HepG2 (cell line): ENCODE results near the gene APC2. TPM values are rescaled to one million over a fixed set of nuclear protein-coding genes. Genes with fewer than 3 reads are reported as not detected.

ENCODE experiments used
- ATAC-seq: fragments of 200-7000 bp; cut with Tn5 transposase; 3 replicates; pipeline ENCODE4 v1.9.1; 2020; ENCODE audit warnings: mild to moderate bottlenecking, moderate library complexity
- BruUV-seq: library from RNA; stranded (reverse); fragments of 400-500 nt; replicated peaks from 2 replicates; lab custom pipeline; 2021; lab: Mats Ljungman, UMichigan
- CTCF ChIA-PET: fragments of 300-600 bp; formaldehyde crosslinking; extraction: SDS; loops from one replicate; lab custom pipeline; 2021; ENCODE audit warnings: low total read pairs, inconsistent platforms, low intra/inter-chr PET ratio; lab: Yijun Ruan, JAX
- POLR2A ChIA-PET: fragments of 350-600 bp; sonication (Branson Sonifier 250); formaldehyde crosslinking; loops from one replicate; lab custom pipeline; 2020; ENCODE audit warnings: antibody characterized with exemption, inconsistent platforms; lab: Yijun Ruan, JAX
- DNase-seq: peaks from one replicate; pipeline ENCODE4 v3.0.0-alpha.2; 2015; ENCODE audit warnings: low spot score
- FAIRE-seq: peaks from 3 replicates; lab custom pipeline; 2011; peaks lifted over from hg19 to GRCh38; lab: Jason Lieb, UNC
- H2AFZ ChIP-seq: one replicate; pipeline ENCODE4 v1.6.1; 2011; ENCODE audit warnings: low read length, inconsistent platforms
- H3K27ac ChIP-seq: fragments of 300-600 bp; 3 replicates; pipeline ENCODE4 v1.8.0; 2011; ENCODE audit warnings: mixed run types, mild to moderate bottlenecking, mixed read lengths, low read length, inconsistent platforms; ENCODE audit not compliant: insufficient read depth; ENCODE audit errors: extremely low read length
- H3K27me3 ChIP-seq, 2 experiments: fragments of 200-600 bp in 1 of 2; 2 replicates in 1 of 2; 3 replicates in 1 of 2; pipeline versions ENCODE4 v1.6.0 to v1.8.0; 2011; ENCODE audit warnings: low read length in 2 of 2, mild to moderate bottlenecking in 2 of 2, moderate library complexity in 2 of 2, inconsistent platforms in 1 of 2; ENCODE audit not compliant: insufficient read depth in 2 of 2, control insufficient read depth in 1 of 2
- H3K36me3 ChIP-seq, 2 experiments: fragments of 200-600 bp in 1 of 2; replicated peaks in 1 of 2; 2 replicates in 1 of 2; 3 replicates in 1 of 2; pipeline versions ENCODE4 v1.5.1 to v1.8.0; 2011; ENCODE audit warnings: low read length in 2 of 2, inconsistent platforms in 1 of 2; ENCODE audit not compliant: insufficient read depth in 2 of 2, control insufficient read depth in 1 of 2
- H3K4me1 ChIP-seq: 2 replicates; pipeline ENCODE4 v1.5.1; 2012; ENCODE audit warnings: low read length, inconsistent platforms; ENCODE audit not compliant: insufficient read depth
- H3K4me2 ChIP-seq: 2 replicates; pipeline ENCODE4 v1.6.0; 2011; ENCODE audit warnings: low read depth, low read length, inconsistent platforms
- H3K4me3 ChIP-seq, 3 experiments: fragments of 200-600 bp in 1 of 3; sonication (generic), shearing (Covaris generic) in 1 of 3; replicated peaks in 1 of 3; 2 replicates each; pipeline ENCODE4 v1.5.1; 2011 to 2016; ENCODE audit warnings: low read length in 3 of 3, inconsistent platforms in 2 of 3, low read depth in 2 of 3, mild to moderate bottlenecking in 2 of 3, control low read depth in 1 of 3, mixed read lengths in 1 of 3; ENCODE audit not compliant: insufficient read depth in 1 of 3
- H3K79me2 ChIP-seq: one replicate; pipeline ENCODE4 v1.6.1; 2011; ENCODE audit warnings: low read length, inconsistent platforms; ENCODE audit not compliant: insufficient read depth
- H3K9ac ChIP-seq: 2 replicates; pipeline ENCODE4 v1.6.0; 2011; ENCODE audit warnings: mild to moderate bottlenecking, low read depth, low read length, inconsistent platforms; ENCODE audit not compliant: insufficient read depth
- H3K9me3 ChIP-seq: 2 replicates; pipeline ENCODE4 v1.5.1; 2012; ENCODE audit warnings: mild to moderate bottlenecking, low read length
- H4K20me1 ChIP-seq: 2 replicates; pipeline ENCODE4 v1.6.0; 2011; ENCODE audit warnings: inconsistent platforms, mild to moderate bottlenecking, low read length, moderate library complexity; ENCODE audit not compliant: insufficient read depth
- CTCF ChIP-seq: sonication (generic); formaldehyde crosslinking; IDR thresholded peaks from 2 replicates; pipeline ENCODE4 v1.5.0; 2020; ENCODE audit warnings: mild to moderate bottlenecking, missing genetic modification reagents, moderate library complexity
- HDAC6 ChIP-seq: fragments of 200-600 bp; sonication (generic); IDR thresholded peaks from 2 replicates; pipeline ENCODE4 v1.7.0; 2017; ENCODE audit warnings: mild to moderate bottlenecking, antibody characterized with exemption, low read length, low read depth
- HNRNPL ChIP-seq: fragments of 200-400 bp; formaldehyde crosslinking; IDR thresholded peaks from 2 replicates; pipeline ENCODE4 v1.6.1; 2017; ENCODE audit warnings: mild to moderate bottlenecking, low read depth, low read length
- MXI1 ChIP-seq: IDR thresholded peaks from 3 replicates; pipeline ENCODE4 v1.6.1; 2012; ENCODE audit warnings: low read depth, low read length, inconsistent platforms, borderline replicate concordance
- NPAS2 ChIP-seq: sonication (generic); formaldehyde crosslinking; IDR thresholded peaks from 2 replicates; pipeline ENCODE4 v1.8.0; 2022; ENCODE audit warnings: mild to moderate bottlenecking, missing genetic modification reagents, borderline replicate concordance
- POLR2G ChIP-seq: fragments of 200-400 bp; formaldehyde crosslinking; IDR thresholded peaks from 2 replicates; pipeline ENCODE4 v1.6.1; 2018; ENCODE audit warnings: mild to moderate bottlenecking, low read depth, low read length, moderate library complexity
- SP2 ChIP-seq: sonication (generic); formaldehyde crosslinking; IDR thresholded peaks from 2 replicates; pipeline ENCODE4 v1.5.1; 2020; ENCODE audit warnings: mild to moderate bottlenecking, missing genetic modification reagents
- ZBTB3 ChIP-seq: sonication (generic); formaldehyde crosslinking; IDR thresholded peaks from 2 replicates; pipeline ENCODE4 v1.4.0; 2020; ENCODE audit warnings: low read depth, mild to moderate bottlenecking, moderate library complexity, missing genetic modification reagents, borderline replicate concordance
- ZNF232 ChIP-seq: sonication (generic); formaldehyde crosslinking; IDR thresholded peaks from 2 replicates; pipeline ENCODE4 v1.4.0; 2020; ENCODE audit warnings: missing genetic modification reagents, borderline replicate concordance
- ZNF574 ChIP-seq: sonication (generic); formaldehyde crosslinking; IDR thresholded peaks from 2 replicates; pipeline ENCODE4 v1.4.0; 2020; ENCODE audit warnings: missing genetic modification reagents
- ZNF660 ChIP-seq: sonication (generic); formaldehyde crosslinking; IDR thresholded peaks from 2 replicates; pipeline ENCODE4 v1.5.1; 2020; ENCODE audit warnings: mild to moderate bottlenecking, low read depth, missing genetic modification reagents, borderline replicate concordance
- ZNF772 ChIP-seq: sonication (generic); formaldehyde crosslinking; IDR thresholded peaks from 2 replicates; pipeline ENCODE4 v1.5.0; 2020; ENCODE audit warnings: mild to moderate bottlenecking, missing genetic modification reagents
- WGBS: methylation state at CpG from one replicate; pipeline ENCODE4 v1.1.6; 2017; ENCODE audit warnings: low lambda C conversion rate; 5-methylcytosine and 5-hydroxymethylcytosine counted together
- in situ Hi-C: cut with HindIII; loops from 2 replicates; pipeline ENCODE4 v1.10.0; 2017; ENCODE audit warnings: low pct_unique_long_range_greater_than_20kb; ENCODE audit not compliant: extremely low pct_ligation_motif_present
- intact Hi-C: fragments of 100-400 bp; cut with micrococcal nuclease; formaldehyde crosslinking; loops from one replicate; pipeline ENCODE4 v1.10.0; 2022; ENCODE audit not compliant: unreplicated experiment
- polyA plus RNA-seq, 8 experiments: library from polyadenylated mRNA; depleted of rRNA in 3 of 8; stranded (reverse) in 7 of 8; unstranded in 1 of 8; fragments of >200 nt; fragmentation: Illumina TruSeq in 4 of 8; extraction: Trizol in 4 of 8; gene quantifications; 2 replicates each; pipeline versions ENCODE4 v1.2.1 to v1.2.3, GENCODE V29; 2011 to 2016; ENCODE audit warnings: low read depth in 4 of 8, missing spikeins in 1 of 8, mixed read lengths in 1 of 8; ENCODE audit not compliant: insufficient read depth in 1 of 8
- total RNA-seq, 5 experiments: library from RNA; depleted of rRNA; stranded (reverse); fragments of >200 nt; fragmentation: Illumina TruSeq; extraction: Trizol; gene quantifications; 2 replicates each; pipeline ENCODE4 v1.2.3, GENCODE V29; 2016; ENCODE audit warnings: low read depth in 1 of 5

Gene APC2
- total and polyA plus RNA-seq, 2 of the 13 experiments (the other 11 are each of a cell fraction or from before 2014, with no cell fraction given): 0.08 to 0.22 TPM

GRCh38 chr19:1459479-1459878 is 9.6 kb downstream of the APC2 start:
- ATAC-seq (no peak), FAIRE-seq (no peak)
- no peak overlapping the region for H3K4me3 ChIP-seq
- peaks cover 5% of the 10 kb centered on the region; the same call in 1 of the 2 replicates for H4K20me1 ChIP-seq
- H3K27me3 ChIP-seq: peaks cover 0 to 25% of the 10 kb centered on the region in 2 experiments; a peak in 4 of 5 replicates
- 65% methylated on average over 9 of the region's 9 CpGs for WGBS
- H3K4me1 ChIP-seq: peaks cover 35% of the 10 kb centered on the region
- H3K9ac ChIP-seq: no peak overlapping the region
- TF ChIP-seq ZNF660 (CRISPR knock-in tag): no peak
- TF ChIP-seq POLR2G: peak; percentile 45; the same call in 1 of the 2 replicates
- TF ChIP-seq, all 625 proteins: peak for 1
- H2AFZ ChIP-seq: no peak overlapping the region
- ChIA-PET CTCF (no interaction called here), POLR2A (no interaction called here)
- no peak overlapping the region for H3K4me2 ChIP-seq
- DNase-seq: no peak
- no peaks in the 10 kb centered on the region for H3K36me3 ChIP-seq
- in situ Hi-C loops: loop anchor here (5.0 kb wide), 1 partner anchor 53 kb away; the partner anchor contains the start of gene ADAMTSL5
- BruUV-seq: TSS peak; percentile 39
- intact Hi-C loops: no loop called here
- no peak overlapping the region for H3K27ac ChIP-seq
- H3K79me2 ChIP-seq: no peaks in the 10 kb centered on the region
- H3K9me3 ChIP-seq: no peaks in the 10 kb centered on the region

GRCh38 chr19:1460033-1460995 is 10.4 kb downstream of the APC2 start:
- Histone ChIP-seq H3K79me2 (no peaks in the 10 kb centered on the region), H3K27ac (no peak overlapping the region), H3K27me3 (peaks cover 0 to 25% of the 10 kb centered on the region in 2 experiments; a peak in 4 of 5 replicates), H2AFZ (no peak overlapping the region), H3K4me3 (no peak overlapping the region), H3K9me3 (no peaks in the 10 kb centered on the region), H3K36me3 (no peaks in the 10 kb centered on the region), H3K4me2 (no peak overlapping the region), H3K4me1 (peaks cover 30% of the 10 kb centered on the region), H4K20me1 (peaks cover 5% of the 10 kb centered on the region; the same call in 1 of the 2 replicates), H3K9ac (no peak overlapping the region)
- WGBS: 92% methylated on average over 5 of the region's 36 CpGs
- ChIA-PET CTCF (no interaction called here), POLR2A (no interaction called here)
- ATAC-seq (no peak), FAIRE-seq (no peak), DNase-seq (no peak)
- in situ Hi-C loops: no loop called here
- intact Hi-C loops: no loop called here
- no TSS peak for BruUV-seq
- TF ChIP-seq SP2 (CRISPR knock-in tag): no peak
- no peak for TF ChIP-seq ZNF232 (CRISPR knock-in tag)
- no peak for TF ChIP-seq MXI1
- TF ChIP-seq ZNF574: no peak
- no peak for TF ChIP-seq ZNF772 (CRISPR knock-in tag)
- TF ChIP-seq HDAC6: no peak
- peak; percentile 85 for TF ChIP-seq HNRNPL
- TF ChIP-seq ZBTB3 (CRISPR knock-in tag): no peak
- no peak for TF ChIP-seq NPAS2 (CRISPR knock-in tag)
- no peak for TF ChIP-seq CTCF
